ENCODE measurements around the gene DENND1A. TPM values are rescaled to one million over a fixed set of nuclear protein-coding genes. Genes with fewer than 3 reads are reported as not detected.
"Not testable (repeated sequence)": the region's sequence is repeated elsewhere in the genome, so short reads cannot be mapped to it uniquely, and the experiment has no call there.

The DENND1A gene
- polyA plus RNA-seq, 2 of the 4 experiments (the other 2 are of a cell fraction) = 15.1 to 21.9 TPM

DNA sequence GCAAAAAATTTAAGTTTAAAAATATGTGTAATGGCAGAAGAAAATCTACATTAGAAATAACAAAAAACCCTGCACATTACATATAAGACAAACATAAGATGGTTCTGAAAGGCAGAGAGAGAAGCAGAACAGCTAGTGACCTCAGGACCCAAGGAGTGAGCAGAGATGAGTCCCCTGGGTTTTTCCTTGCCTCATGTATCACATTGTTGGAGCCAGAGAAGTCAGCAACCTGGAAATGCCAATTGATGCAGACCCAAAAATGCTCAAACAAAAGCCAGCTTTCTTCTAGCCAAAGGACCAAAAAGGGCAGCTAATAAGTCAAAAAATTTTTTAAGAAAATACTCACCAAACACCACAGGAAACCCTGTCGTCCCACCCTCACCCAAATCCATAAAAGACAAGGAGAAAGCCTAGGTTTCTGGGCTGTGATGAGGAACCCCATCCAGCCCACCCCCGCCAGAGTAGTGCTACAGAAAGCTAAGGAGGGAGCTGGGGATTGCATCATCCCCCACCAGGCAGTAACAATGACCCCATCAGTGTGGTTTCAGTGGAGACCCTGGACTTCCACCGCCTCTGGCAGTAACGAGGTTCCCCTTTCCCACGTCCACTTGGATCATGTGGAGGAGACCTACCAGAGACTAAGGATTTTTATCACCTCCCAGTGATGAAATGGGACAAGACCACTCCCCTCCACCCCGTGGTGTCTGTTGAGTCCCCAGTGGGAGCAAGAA is 17.6 kb downstream of the DENND1A start:
- H3K4me3 ChIP-seq = no peak overlapping the region
- TF ChIP-seq, protein P1, sequence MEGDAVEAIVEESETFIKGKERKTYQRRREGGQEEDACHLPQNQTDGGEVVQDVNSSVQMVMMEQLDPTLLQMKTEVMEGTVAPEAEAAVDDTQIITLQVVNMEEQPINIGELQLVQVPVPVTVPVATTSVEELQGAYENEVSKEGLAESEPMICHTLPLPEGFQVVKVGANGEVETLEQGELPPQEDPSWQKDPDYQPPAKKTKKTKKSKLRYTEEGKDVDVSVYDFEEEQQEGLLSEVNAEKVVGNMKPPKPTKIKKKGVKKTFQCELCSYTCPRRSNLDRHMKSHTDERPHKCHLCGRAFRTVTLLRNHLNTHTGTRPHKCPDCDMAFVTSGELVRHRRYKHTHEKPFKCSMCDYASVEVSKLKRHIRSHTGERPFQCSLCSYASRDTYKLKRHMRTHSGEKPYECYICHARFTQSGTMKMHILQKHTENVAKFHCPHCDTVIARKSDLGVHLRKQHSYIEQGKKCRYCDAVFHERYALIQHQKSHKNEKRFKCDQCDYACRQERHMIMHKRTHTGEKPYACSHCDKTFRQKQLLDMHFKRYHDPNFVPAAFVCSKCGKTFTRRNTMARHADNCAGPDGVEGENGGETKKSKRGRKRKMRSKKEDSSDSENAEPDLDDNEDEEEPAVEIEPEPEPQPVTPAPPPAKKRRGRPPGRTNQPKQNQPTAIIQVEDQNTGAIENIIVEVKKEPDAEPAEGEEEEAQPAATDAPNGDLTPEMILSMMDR (IDR thresholded peaks at IDR 0.05) = no peak
- TF ChIP-seq RCOR1 (IDR thresholded peaks at IDR 0.05; ENCODE audit: low read depth, low read length) (no peak), NR3C1 (IDR thresholded peaks at IDR 0.05) (no peak), PHF8 (IDR thresholded peaks at IDR 0.05; ENCODE audit: borderline replicate concordance, low read depth) (no peak), ZSCAN20 (CRISPR knock-in tag; IDR thresholded peaks at IDR 0.05) (no peak)
- FAIRE-seq = no peak
- ChIA-PET POLR2A (no interaction called here), CTCF (no interaction called here)
- no peaks in the 10 kb centered on the region for H3K9me3 ChIP-seq
- 90% methylated on average over 6 of the region's 6 CpGs for WGBS (ENCODE audit: missing lambda C conversion rate)
- no peak for DNase-seq (ENCODE audit: low read depth in 1 of 2, low spot score in 1 of 2)
- no peaks in the 10 kb centered on the region for H3K4me1 ChIP-seq
- no peak overlapping the region for H3K27ac ChIP-seq
- no peak for ATAC-seq
- H3K4me2 ChIP-seq = no peak overlapping the region

DNA sequence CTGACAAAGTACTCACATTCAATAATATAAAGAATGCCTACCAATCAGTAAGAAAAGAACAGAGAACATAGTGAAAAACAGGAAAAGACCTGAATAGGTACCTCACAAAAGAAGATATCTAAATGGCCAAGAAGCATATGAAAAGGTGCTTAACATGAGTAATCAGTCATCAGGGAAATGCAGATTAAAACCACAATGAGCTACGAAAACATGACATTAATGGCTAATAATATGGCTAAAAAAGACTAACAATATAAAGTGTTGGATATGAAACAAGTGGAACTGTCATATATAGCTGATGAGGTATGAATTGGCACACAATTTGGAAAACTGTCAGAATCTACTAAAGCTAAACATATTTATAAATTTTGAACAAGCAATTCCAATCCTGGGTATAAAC is 18.9 kb downstream of the DENND1A start:
- Histone ChIP-seq H3K9me3 (no peaks in the 10 kb centered on the region), H3K4me3 (no peak overlapping the region), H3K4me2 (no peak overlapping the region), H3K4me1 (no peaks in the 10 kb centered on the region), H3K27ac (no peak overlapping the region)
- DNase-seq (ENCODE audit: low read depth in 1 of 2, low spot score in 1 of 2) (no peak), ATAC-seq (no peak), FAIRE-seq (no peak)
- POLR2A ChIA-PET = no interaction called here
- TF ChIP-seq CEBPB (IDR thresholded peaks at IDR 0.05) = no peak
- TF ChIP-seq EP300 (IDR thresholded peaks at IDR 0.05) = no peak
- TF ChIP-seq, protein P2, sequence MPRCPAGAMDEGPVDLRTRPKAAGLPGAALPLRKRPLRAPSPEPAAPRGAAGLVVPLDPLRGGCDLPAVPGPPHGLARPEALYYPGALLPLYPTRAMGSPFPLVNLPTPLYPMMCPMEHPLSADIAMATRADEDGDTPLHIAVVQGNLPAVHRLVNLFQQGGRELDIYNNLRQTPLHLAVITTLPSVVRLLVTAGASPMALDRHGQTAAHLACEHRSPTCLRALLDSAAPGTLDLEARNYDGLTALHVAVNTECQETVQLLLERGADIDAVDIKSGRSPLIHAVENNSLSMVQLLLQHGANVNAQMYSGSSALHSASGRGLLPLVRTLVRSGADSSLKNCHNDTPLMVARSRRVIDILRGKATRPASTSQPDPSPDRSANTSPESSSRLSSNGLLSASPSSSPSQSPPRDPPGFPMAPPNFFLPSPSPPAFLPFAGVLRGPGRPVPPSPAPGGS (IDR thresholded peaks at IDR 0.05) = no peak
- no peak for TF ChIP-seq RAD21 (conservative IDR thresholded peaks at IDR 0.05 in 1 of 2, IDR thresholded peaks at IDR 0.05 in 1 of 2)
- TF ChIP-seq, protein P3, sequence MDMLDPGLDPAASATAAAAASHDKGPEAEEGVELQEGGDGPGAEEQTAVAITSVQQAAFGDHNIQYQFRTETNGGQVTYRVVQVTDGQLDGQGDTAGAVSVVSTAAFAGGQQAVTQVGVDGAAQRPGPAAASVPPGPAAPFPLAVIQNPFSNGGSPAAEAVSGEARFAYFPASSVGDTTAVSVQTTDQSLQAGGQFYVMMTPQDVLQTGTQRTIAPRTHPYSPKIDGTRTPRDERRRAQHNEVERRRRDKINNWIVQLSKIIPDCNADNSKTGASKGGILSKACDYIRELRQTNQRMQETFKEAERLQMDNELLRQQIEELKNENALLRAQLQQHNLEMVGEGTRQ (IDR thresholded peaks at IDR 0.05) = no peak
- CTCF ChIA-PET = interaction anchor here (1.2 kb wide), 1 partner anchor 15 kb away, joined by 3 read pairs; no protein-coding TSS in a partner anchor
- WGBS (ENCODE audit: missing lambda C conversion rate) = 91% methylated on average over 1 of the region's 1 CpG

DNA sequence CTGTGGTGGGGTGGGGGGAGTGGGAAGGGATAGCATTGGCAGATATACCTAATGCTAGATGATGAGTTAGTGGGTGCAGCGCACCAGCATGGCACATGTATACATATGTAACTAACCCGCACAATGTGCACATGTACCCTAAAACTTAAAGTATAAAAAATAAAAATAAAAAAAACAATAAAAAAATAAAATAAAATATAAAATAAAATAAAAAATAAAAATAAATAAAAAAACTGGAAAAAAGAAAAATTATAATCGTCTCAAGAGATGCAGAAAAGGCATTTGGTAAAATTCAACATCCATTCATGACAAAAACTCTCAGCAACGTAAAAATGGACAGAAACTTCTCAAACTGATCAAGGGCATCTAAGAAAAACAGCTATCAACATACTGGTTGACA is 20.7 kb downstream of the DENND1A start:
- DNase-seq (ENCODE audit: low read depth in 1 of 2, low spot score in 1 of 2); H3K4me2 ChIP-seq; H3K4me3 ChIP-seq; H3K4me1 ChIP-seq; ATAC-seq; POLR2A ChIA-PET; FAIRE-seq; H3K27ac ChIP-seq; CTCF ChIA-PET; H3K9me3 ChIP-seq: not testable (repeated sequence)
- WGBS (ENCODE audit: missing lambda C conversion rate) = 93% methylated on average over 4 of the region's 4 CpGs

DNA sequence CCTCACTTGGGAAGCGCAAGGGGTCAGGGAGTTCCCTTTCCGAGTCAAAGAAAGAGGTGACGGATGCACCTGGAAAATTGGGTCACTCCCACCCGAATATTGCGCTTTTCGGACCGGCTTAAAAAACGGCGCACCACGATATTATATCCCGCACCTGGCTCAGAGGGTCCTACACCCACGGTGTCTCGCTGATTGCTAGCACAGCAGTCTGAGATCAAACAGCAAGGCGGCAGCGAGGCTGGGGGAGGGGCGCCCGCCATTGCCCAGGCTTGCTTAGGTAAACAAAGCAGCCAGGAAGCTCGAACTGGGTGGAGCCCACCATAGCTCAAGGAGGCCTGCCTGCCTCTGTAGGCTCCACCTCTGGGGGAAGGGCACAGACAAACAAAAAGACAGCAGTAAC is 26.4 kb downstream of the DENND1A start:
- WGBS (ENCODE audit: missing lambda C conversion rate) = 94% methylated on average over 15 of the region's 18 CpGs
- CTCF ChIA-PET; H3K4me1 ChIP-seq; H3K4me3 ChIP-seq; H3K4me2 ChIP-seq; POLR2A ChIA-PET; ATAC-seq; FAIRE-seq; H3K9me3 ChIP-seq; DNase-seq (ENCODE audit: low read depth in 1 of 2, low spot score in 1 of 2); H3K27ac ChIP-seq: not testable (repeated sequence)

DNA sequence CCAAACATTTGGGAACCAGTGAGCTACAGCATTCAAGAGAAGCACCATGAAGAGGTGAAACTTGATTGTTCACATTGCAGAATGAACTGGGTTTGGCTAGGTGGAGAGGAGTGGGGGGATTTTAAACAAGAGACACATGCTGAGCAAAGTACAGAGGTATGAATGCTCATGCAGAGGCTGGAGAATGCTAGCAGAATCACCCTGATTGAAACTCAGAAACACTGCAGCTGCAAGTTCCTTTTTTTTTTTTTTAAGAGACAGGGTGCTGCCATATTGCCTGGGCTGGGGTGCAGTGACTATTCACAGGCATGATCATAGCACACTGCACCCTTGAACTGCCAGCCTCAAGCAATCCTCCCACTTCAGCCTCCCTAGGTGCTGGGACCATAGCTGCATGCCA is 35.1 kb downstream of the DENND1A start:
- POLR2A ChIA-PET = no interaction called here
- DNase-seq (ENCODE audit: low read depth in 1 of 2, low spot score in 1 of 2) (no peak), FAIRE-seq (no peak), ATAC-seq (no peak)
- CTCF ChIA-PET = interaction anchor here (0.6 kb wide), 1 partner anchor 438 kb away, joined by 3 read pairs; no protein-coding TSS in a partner anchor
- no peak overlapping the region for H3K27ac ChIP-seq
- no peak overlapping the region for H3K4me3 ChIP-seq
- peak overlapping the region; percentile 45; the same call in 1 of the 3 replicates for H3K4me2 ChIP-seq
- TF ChIP-seq JUN (IDR thresholded peaks at IDR 0.05) = no peak
- TF ChIP-seq CHD4 (IDR thresholded peaks at IDR 0.05; ENCODE audit: borderline replicate concordance) = no peak
- TF ChIP-seq EHMT2 (IDR thresholded peaks at IDR 0.05; ENCODE audit: low read depth) = no peak
- no peak for TF ChIP-seq CHD2 (IDR thresholded peaks at IDR 0.05; ENCODE audit: low read length, partially characterized antibody)
- TF ChIP-seq NR3C1 (IDR thresholded peaks at IDR 0.05) = no peak
- TF ChIP-seq POLR2AphosphoS2 (conservative IDR thresholded peaks at IDR 0.05; ENCODE audit: low read length) = no peak
- no peaks in the 10 kb centered on the region for H3K9me3 ChIP-seq
- H3K4me1 ChIP-seq = peaks cover 18% of the 10 kb centered on the region
